Thyroid gland (tissue), 4 donors: ENCODE data around the gene PTPRN2. TPM values are rescaled to one million over a fixed set of nuclear protein-coding genes. Genes with fewer than 3 reads are reported as not detected.

Experiments used
- DNase-seq, 2 donors: peaks; one replicate each; pipeline ENCODE4 v3.0.0-alpha.2; 2019
- H3K27ac ChIP-seq, 3 donors: fragments of 200-600 bp; sonication (generic); 1 replicate in 2 of 3; 2 replicates in 1 of 3; pipeline ENCODE4 v1.5.1; 2016 to 2019; ENCODE audit warnings: mild to moderate bottlenecking in 1 of 3, moderate library complexity in 1 of 3
- H3K27me3 ChIP-seq: fragments of 200-600 bp; sonication (generic); one replicate; pipeline ENCODE4 v1.5.1; 2019
- H3K36me3 ChIP-seq, 2 donors: fragments of 200-600 bp; sonication (generic); one replicate each; pipeline ENCODE4 v1.5.1; 2016 to 2019
- H3K4me1 ChIP-seq, 2 donors: fragments of 200-600 bp; sonication (generic); one replicate each; pipeline ENCODE4 v1.5.1; 2017 to 2019
- H3K4me3 ChIP-seq, 3 donors: fragments of 200-600 bp; sonication (generic); replicated peaks in 1 of 3; 1 replicate in 2 of 3; 2 replicates in 1 of 3; pipeline ENCODE4 v1.5.1; 2016; ENCODE audit warnings: mild to moderate bottlenecking in 1 of 3
- H3K9me3 ChIP-seq: fragments of 200-600 bp; sonication (generic); one replicate; pipeline ENCODE4 v1.5.1; 2017
- CTCF ChIP-seq, 6 experiments: fragments of 200-600 bp in 3 of 6; fragments of 450-650 bp in 3 of 6; sonication (generic) in 3 of 6; IDR thresholded peaks; one replicate each; pipeline ENCODE4 v1.5.1; 2016 to 2019; ENCODE audit warnings: antibody characterized with exemption in 6 of 6, mild to moderate bottlenecking in 2 of 6, inconsistent platforms in 1 of 6, moderate library complexity in 1 of 6
- POLR2A ChIP-seq, 2 donors: fragments of 450-650 bp; IDR thresholded peaks; one replicate each; pipeline ENCODE4 v1.6.1; 2017; ENCODE audit warnings: antibody characterized with exemption in 2 of 2, mild to moderate bottlenecking in 2 of 2, moderate library complexity in 1 of 2
- WGBS, 2 donors: methylation state at CpG; one replicate each; pipeline ENCODE4 v1.1.5; 2017; 5-methylcytosine and 5-hydroxymethylcytosine counted together
- intact Hi-C: fragments of 100-400 bp; cut with DNase I; formaldehyde crosslinking; loops from one replicate; pipeline ENCODE4 v1.15.1; 2023
- total RNA-seq, 4 donors: library from RNA; depleted of rRNA; stranded (reverse); fragments of >200 nt; gene quantifications; one replicate each; pipeline ENCODE4 v1.2.3, GENCODE V29; 2016

Gene PTPRN2
- total RNA-seq, 4 donors from 2014 or later: 4.2 to 9.9 (median 7.7) TPM

DNA sequence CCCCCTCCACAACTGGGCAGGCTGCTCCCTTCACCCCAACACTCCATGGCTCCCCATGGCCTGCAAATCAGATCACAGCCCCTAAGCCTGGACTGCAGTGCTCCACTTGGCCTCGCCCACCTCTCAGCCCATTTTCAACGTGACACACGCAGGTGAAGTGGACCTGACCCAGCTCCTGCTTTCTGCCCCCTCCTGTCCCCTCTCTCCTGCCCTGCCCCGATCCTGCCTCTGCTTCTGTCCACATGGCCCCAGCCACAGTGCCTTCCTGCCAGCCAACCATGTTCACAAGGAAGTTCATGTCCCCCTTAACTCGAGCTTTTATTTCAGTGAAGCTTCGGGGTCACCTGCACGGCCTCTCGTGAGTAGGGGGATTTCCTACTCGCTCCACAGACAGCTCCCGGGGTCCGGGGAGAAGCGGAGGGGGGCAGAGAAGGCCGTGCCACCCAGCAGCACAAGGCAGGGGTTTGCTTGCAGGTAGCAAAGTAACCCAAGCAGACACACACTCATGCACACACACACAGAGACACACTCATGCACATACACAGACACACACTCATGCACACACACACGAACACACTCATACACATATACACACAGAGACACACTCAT, 713.3 kb downstream of the PTPRN2 start:
- no peak overlapping the region for H3K27ac ChIP-seq
- H3K4me1 ChIP-seq: no peaks in the 10 kb centered on the region
- intact Hi-C loops: no loop called here
- H3K4me3 ChIP-seq: no peak overlapping the region
- H3K9me3 ChIP-seq: no peaks in the 10 kb centered on the region
- H3K36me3 ChIP-seq: no peaks in the 10 kb centered on the region
- WGBS, 2 donors: 71 to 79% methylated on average over 14 of the region's 14 CpGs
- no peak for DNase-seq
- TF ChIP-seq CTCF (IDR thresholded peaks at IDR 0.05) (no peak), POLR2A (IDR thresholded peaks at IDR 0.05) (no peak)
- H3K27me3 ChIP-seq: no peaks in the 10 kb centered on the region

GRCh38 chr7:157873664-157874063, 714.0 kb downstream of the PTPRN2 start:
- no peak for TF ChIP-seq POLR2A (IDR thresholded peaks at IDR 0.05)
- TF ChIP-seq CTCF (IDR thresholded peaks at IDR 0.05): no peak
- Histone ChIP-seq H3K36me3 (no peaks in the 10 kb centered on the region), H3K4me1 (no peaks in the 10 kb centered on the region), H3K27me3 (no peaks in the 10 kb centered on the region), H3K4me3 (no peak overlapping the region), H3K9me3 (no peaks in the 10 kb centered on the region), H3K27ac (no peak overlapping the region)
- WGBS, 2 donors: 75 to 79% methylated on average over 17 of the region's 17 CpGs
- intact Hi-C loops: no loop called here
- no peak for DNase-seq

- no peak overlapping the region for H3K4me3 ChIP-seq
- 83 to 87% methylated on average over 16 to 24 of the region's 30 CpGs for WGBS, 2 donors
Measured at GRCh38 chr7:157873181-157873580, 714.4 kb downstream of the PTPRN2 start.

DNA sequence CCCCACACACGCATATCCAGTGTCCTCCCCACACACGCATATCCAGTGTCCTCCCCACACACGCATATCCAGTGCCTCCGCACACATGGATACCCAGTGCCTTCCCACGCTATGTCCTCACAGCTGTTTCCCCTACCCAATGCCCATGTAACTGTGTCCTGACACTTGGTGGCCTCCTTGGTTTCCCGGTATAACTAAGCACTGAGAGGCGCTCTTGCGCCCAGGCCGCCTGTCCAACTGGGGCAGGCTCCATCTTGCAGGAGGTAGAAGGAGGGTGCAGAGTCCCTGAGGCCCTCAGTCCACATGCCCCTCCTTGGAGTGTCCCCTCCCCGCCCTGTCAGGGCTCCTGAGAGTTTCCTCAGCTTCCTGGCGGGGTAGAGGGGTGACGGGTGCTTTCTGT, 715.2 kb downstream of the PTPRN2 start:
- no peak overlapping the region for H3K27ac ChIP-seq
- TF ChIP-seq CTCF (IDR thresholded peaks at IDR 0.05) (no peak), POLR2A (IDR thresholded peaks at IDR 0.05) (no peak)
- H3K27me3 ChIP-seq: no peaks in the 10 kb centered on the region
- no peak overlapping the region for H3K4me3 ChIP-seq
- H3K4me1 ChIP-seq: no peaks in the 10 kb centered on the region
- WGBS, 2 donors: 87 to 89% methylated on average over 10 to 12 of the region's 12 CpGs
- no peak for DNase-seq
- H3K9me3 ChIP-seq: no peaks in the 10 kb centered on the region
- H3K36me3 ChIP-seq: no peaks in the 10 kb centered on the region
- intact Hi-C loops: no loop called here

More at GRCh38 chr7:157873181-157873580, 714.4 kb downstream of the PTPRN2 start:
- no peaks in the 10 kb centered on the region for H3K9me3 ChIP-seq
- no peak overlapping the region for H3K27ac ChIP-seq
- H3K4me1 ChIP-seq: no peaks in the 10 kb centered on the region
- no peaks in the 10 kb centered on the region for H3K36me3 ChIP-seq
- intact Hi-C loops: no loop called here
- TF ChIP-seq CTCF (IDR thresholded peaks at IDR 0.05) (no peak), POLR2A (IDR thresholded peaks at IDR 0.05) (no peak)
- no peaks in the 10 kb centered on the region for H3K27me3 ChIP-seq
- DNase-seq: no peak

DNA sequence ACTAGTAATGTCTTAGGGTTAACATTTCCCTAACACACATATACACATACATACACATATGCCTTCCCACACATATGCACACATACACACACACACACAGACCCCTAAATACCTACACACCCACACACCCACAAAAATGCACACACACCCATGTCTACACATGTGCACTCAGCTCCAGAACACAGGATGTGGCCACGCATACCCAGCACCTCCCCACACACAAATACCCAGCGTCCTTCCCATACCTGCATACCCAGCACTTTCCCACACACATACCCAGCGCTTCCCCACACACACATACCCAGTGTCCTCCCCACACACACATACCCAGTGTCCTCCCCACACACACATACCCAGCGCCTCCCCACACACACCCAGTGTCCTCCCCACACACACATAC, 715.9 kb downstream of the PTPRN2 start:
- H3K27me3 ChIP-seq: no peaks in the 10 kb centered on the region
- no peak for DNase-seq
- no peaks in the 10 kb centered on the region for H3K36me3 ChIP-seq
- no peaks in the 10 kb centered on the region for H3K4me1 ChIP-seq
- H3K9me3 ChIP-seq: no peaks in the 10 kb centered on the region
- no peak for TF ChIP-seq CTCF (IDR thresholded peaks at IDR 0.05)
- H3K4me3 ChIP-seq: no peak overlapping the region
- WGBS, 2 donors: 88 to 91% methylated on average over 4 of the region's 4 CpGs
- no peak overlapping the region for H3K27ac ChIP-seq
- intact Hi-C loops: no loop called here
